Psoas muscle (tissue), 8 donors: ENCODE data around the gene ROS1. TPM values are rescaled to one million over a fixed set of nuclear protein-coding genes. Genes with fewer than 3 reads are reported as not detected.
A peak's percentile ranks its signal among the peaks of the same experiment; 100 is the strongest.

Source experiments
- ATAC-seq, 4 donors: fragments of 200-7000 bp; cut with Tn5 transposase; one replicate each; pipeline ENCODE4 v1.9.1; 2020; ENCODE audit warnings: moderate library complexity in 3 of 4, mild to moderate bottlenecking in 2 of 4
- DNase-seq, 2 donors: peaks; one replicate each; pipeline ENCODE4 v3.0.0-alpha.2; 2020
- H3K27ac ChIP-seq: fragments of 200-600 bp; one replicate; pipeline ENCODE4 v1.8.0; 2022
- H3K27me3 ChIP-seq, 3 donors: fragments of 200-600 bp in 1 of 3; one replicate each; pipeline versions ENCODE4 v1.6.1 to v1.8.0; 2013 to 2022; ENCODE audit warnings: low read length in 2 of 3, mild to moderate bottlenecking in 2 of 3, moderate library complexity in 1 of 3; ENCODE audit not compliant: insufficient read depth in 3 of 3
- H3K36me3 ChIP-seq, 2 donors: fragments of 200-600 bp in 1 of 2; one replicate each; pipeline versions ENCODE4 v1.6.1 to v1.8.0; 2013 to 2022; ENCODE audit warnings: low read depth in 1 of 2, mild to moderate bottlenecking in 1 of 2, moderate library complexity in 1 of 2; ENCODE audit not compliant: insufficient read depth in 1 of 2
- H3K4me1 ChIP-seq: fragments of 200-600 bp; one replicate; pipeline ENCODE4 v1.8.0; 2022
- H3K4me3 ChIP-seq: fragments of 200-600 bp; one replicate; pipeline ENCODE4 v1.8.0; 2022; ENCODE audit warnings: mild to moderate bottlenecking
- H3K9me3 ChIP-seq: fragments of 200-600 bp; one replicate; pipeline ENCODE4 v1.8.0; 2022
- CTCF ChIP-seq: fragments of 200-600 bp; IDR thresholded peaks from one replicate; pipeline ENCODE4 v1.8.0; 2022; ENCODE audit warnings: antibody characterized with exemption
- WGBS, 3 donors: extraction: QIAGEN DNeasy Blood & Tissue Kit; methylation state at CpG; one replicate each; pipeline versions ENCODE4 v1.1.6 to v1.1.7; 2013; 5-methylcytosine and 5-hydroxymethylcytosine counted together
- intact Hi-C, 2 donors: fragments of 100-400 bp; cut with DNase I; formaldehyde crosslinking; loops; one replicate each; pipeline versions ENCODE4 v1.11.0 to v1.14.2; 2022
- polyA plus RNA-seq, 3 donors: library from polyadenylated mRNA; stranded (reverse); fragments of 200-250 nt; gene quantifications; one replicate each; pipeline ENCODE4 v1.2.3, GENCODE V29; 2013
- total RNA-seq, 4 donors: library from RNA; stranded (reverse); fragmentation: NEBNext Ultra II Directional in 2 of 4; extraction: Animal tissue kit (Norgen Biotek cat#: 25700) in 2 of 4; gene quantifications; one replicate each; pipeline versions ENCODE4 v1.2.1 to v1.2.4, GENCODE V29; 2021 to 2023
- donor health status: healthy with polysubstance abuse.
- donor health status: DM: no; HTN: no; CAD: no; lungs with moderate emphysema.
- donor health status: Bipolar disorder and iron deficiency.
- donor health status: healthy.
- donor health status: DM: yes; HTN: yes; CAD: no.
- donor health status: DM: no; HTN: no; CAD: no.
- donor health status: DM: no; HTN: no; CAD: no.
- donor health status: DM: yes; HTN: yes; CAD: no.

The ROS1 gene
- total and polyA plus RNA-seq, 7 donors, result 0.04 to 0.06 TPM; not detected in 5

- H3K4me3 ChIP-seq, result peak overlapping the region; percentile 35
- no peaks in the 10 kb centered on the region for H3K4me1 ChIP-seq
- H3K27me3 ChIP-seq, result no peaks in the 10 kb centered on the region
- H3K9me3 ChIP-seq, result no peaks in the 10 kb centered on the region
- H3K27ac ChIP-seq, result no peak overlapping the region
- peak in 3 of 4 donors; percentile 34 to 74 (median 37) for ATAC-seq
- peak; percentile 65 for TF ChIP-seq CTCF
- no peaks in the 10 kb centered on the region for H3K36me3 ChIP-seq
- intact Hi-C loops, result loop anchor here (2.0 to 5.0 kb wide), 3 partner anchors 106 to 211 kb away; no protein-coding TSS in a partner anchor
- WGBS, 3 donors, result 43 to 53% (median 48%) methylated on average over 7 of the region's 7 CpGs
- DNase-seq, result no peak
Measured at GRCh38 chr6:117346142-117346930, 79.4 kb downstream of the ROS1 start.

GRCh38 chr6:117345292-117345610, 80.5 kb downstream of the ROS1 start:
- intact Hi-C loops, result loop anchor here (5.0 kb wide), 2 partner anchors 107 to 212 kb away; no protein-coding TSS in a partner anchor
- Histone ChIP-seq H3K27me3 (no peaks in the 10 kb centered on the region), H3K36me3 (no peaks in the 10 kb centered on the region), H3K9me3 (no peaks in the 10 kb centered on the region), H3K4me1 (no peaks in the 10 kb centered on the region), H3K4me3 (no peak overlapping the region), H3K27ac (no peak overlapping the region)
- ATAC-seq (no peak), DNase-seq (no peak)
- TF ChIP-seq CTCF, result no peak
- 85 to 90% (median 89%) methylated on average over 2 of the region's 2 CpGs for WGBS, 3 donors

- DNase-seq, result no peak
Measured at GRCh38 chr6:117344444-117345291, 81.1 kb downstream of the ROS1 start.

GRCh38 chr6:117338567-117338966, 87.2 kb downstream of the ROS1 start:
- Histone ChIP-seq H3K27ac (no peak overlapping the region), H3K4me1 (no peaks in the 10 kb centered on the region), H3K27me3 (no peaks in the 10 kb centered on the region), H3K4me3 (no peak overlapping the region), H3K9me3 (no peaks in the 10 kb centered on the region), H3K36me3 (no peaks in the 10 kb centered on the region)
- intact Hi-C loops, result no loop called here
- TF ChIP-seq CTCF, result no peak
- 6 to 33% (median 23%) methylated on average over 1 of the region's 1 CpG for WGBS, 3 donors
- DNase-seq (no peak), ATAC-seq (peak in 2 of 4 donors; percentile 70)

More at GRCh38 chr6:117344444-117345291, 81.1 kb downstream of the ROS1 start:
- no peak for TF ChIP-seq CTCF
- WGBS, 3 donors, result 87 to 92% (median 89%) methylated on average over 12 of the region's 12 CpGs
- intact Hi-C loops, result loop anchor here (5.0 kb wide), 2 partner anchors 108 to 213 kb away; no protein-coding TSS in a partner anchor
- Histone ChIP-seq H3K4me3 (no peak overlapping the region), H3K36me3 (no peaks in the 10 kb centered on the region), H3K9me3 (no peaks in the 10 kb centered on the region), H3K4me1 (no peaks in the 10 kb centered on the region), H3K27ac (no peak overlapping the region), H3K27me3 (no peaks in the 10 kb centered on the region)
- no peak for ATAC-seq
